IPS DF 6.9 (cell line): Measurements from ENCODE around the gene FHDC1.

Experiments used
- DNase-seq: peaks from one replicate; pipeline ENCODE4 v3.0.0-alpha.2; 2013; ENCODE audit warnings: low read depth, low spot score
- H3K27ac ChIP-seq: one replicate; pipeline ENCODE4 v1.5.1; 2013; ENCODE audit warnings: low read length, control low read depth
- H3K27me3 ChIP-seq: 2 replicates; pipeline ENCODE4 v1.6.1; 2013; ENCODE audit warnings: mild to moderate bottlenecking, low read length; ENCODE audit not compliant: control insufficient read depth, insufficient read depth
- H3K36me3 ChIP-seq: 2 replicates; pipeline ENCODE4 v1.6.1; 2013; ENCODE audit warnings: low read length; ENCODE audit not compliant: control insufficient read depth, insufficient read depth
- H3K4me1 ChIP-seq: 2 replicates; pipeline ENCODE4 v1.6.1; 2013; ENCODE audit warnings: low read length; ENCODE audit not compliant: control insufficient read depth, insufficient read depth
- H3K4me3 ChIP-seq: 2 replicates; pipeline ENCODE4 v1.5.1; 2013; ENCODE audit warnings: mild to moderate bottlenecking, low read length
- H3K9me3 ChIP-seq: 2 replicates; pipeline ENCODE4 v1.6.1; 2013; ENCODE audit warnings: low read length, inconsistent platforms; ENCODE audit not compliant: control insufficient read depth, insufficient read depth
- WGBS: extraction: QIAGEN DNeasy Blood & Tissue Kit; methylation state at CpG from one replicate; pipeline ENCODE4 v1.1.7; 2013; ENCODE audit warnings: mixed read lengths, missing lambda C conversion rate; ENCODE audit not compliant: insufficient read length, insufficient coverage; 5-methylcytosine and 5-hydroxymethylcytosine counted together

Gene FHDC1

DNA sequence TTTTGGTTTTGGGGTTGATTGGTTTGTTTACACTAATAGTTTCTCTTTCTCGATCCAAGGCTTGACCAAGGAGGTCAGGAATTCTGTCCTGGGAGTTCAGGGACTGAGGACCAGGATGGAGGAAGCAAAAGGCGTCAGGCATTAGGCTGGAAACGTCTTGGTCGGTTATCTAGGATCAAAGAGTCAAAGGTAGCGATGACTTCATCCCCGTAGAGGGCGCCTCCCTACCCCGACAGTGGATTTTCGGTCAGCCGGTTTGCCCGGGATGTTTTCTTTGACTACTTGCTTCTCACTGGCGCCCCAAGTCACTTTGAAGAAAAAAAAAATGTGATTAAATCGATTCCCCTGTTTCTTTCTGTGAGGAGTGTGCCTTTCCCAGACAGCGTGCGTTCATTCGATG lies 980 bp upstream of the FHDC1 start:
- Histone ChIP-seq H3K27ac (no peak overlapping the region), H3K9me3 (no peaks in the 10 kb centered on the region), H3K36me3 (no peaks in the 10 kb centered on the region; the same call in 1 of the 2 replicates), H3K27me3 (no peaks in the 10 kb centered on the region), H3K4me3 (peak overlapping the region; percentile 73; the same call in 1 of the 2 replicates), H3K4me1 (peaks cover 14% of the 10 kb centered on the region; the same call in 1 of the 2 replicates)
- no CpG with 5 or more reads among the region's 16 CpGs for WGBS
- DNase-seq: no peak

GRCh38 chr4:152936446-152937335 lies 568 bp downstream of the FHDC1 start:
- Histone ChIP-seq H3K4me3 (peak overlapping the region; percentile 73), H3K27ac (no peak overlapping the region), H3K27me3 (no peaks in the 10 kb centered on the region), H3K36me3 (no peaks in the 10 kb centered on the region; the same call in 1 of the 2 replicates), H3K9me3 (no peaks in the 10 kb centered on the region), H3K4me1 (peaks cover 12% of the 10 kb centered on the region; the same call in 1 of the 2 replicates)
- DNase-seq: no peak
- WGBS: no CpG with 5 or more reads among the region's 93 CpGs

- no peaks in the 10 kb centered on the region for H3K9me3 ChIP-seq
- WGBS: no CpG with 5 or more reads among the region's 91 CpGs
- peaks cover 12% of the 10 kb centered on the region; the same call in 1 of the 2 replicates for H3K4me1 ChIP-seq
- no peak overlapping the region for H3K27ac ChIP-seq
- H3K27me3 ChIP-seq: no peaks in the 10 kb centered on the region
- DNase-seq: no peak
- no peaks in the 10 kb centered on the region; the same call in 1 of the 2 replicates for H3K36me3 ChIP-seq
- H3K4me3 ChIP-seq: peak overlapping the region; percentile 73
Observed at GRCh38 chr4:152937336-152938236, 1.5 kb downstream of the FHDC1 start.

- peaks cover 12% of the 10 kb centered on the region; the same call in 1 of the 2 replicates for H3K4me1 ChIP-seq
- no peaks in the 10 kb centered on the region for H3K9me3 ChIP-seq
- no peak for DNase-seq
- H3K4me3 ChIP-seq: peak overlapping the region; percentile 73
- no CpG with 5 or more reads among the region's 17 CpGs for WGBS
- H3K27ac ChIP-seq: no peak overlapping the region
- H3K36me3 ChIP-seq: peaks cover 5% of the 10 kb centered on the region
- H3K27me3 ChIP-seq: no peaks in the 10 kb centered on the region
Observed at GRCh38 chr4:152938237-152938947, 2.3 kb downstream of the FHDC1 start.

DNA sequence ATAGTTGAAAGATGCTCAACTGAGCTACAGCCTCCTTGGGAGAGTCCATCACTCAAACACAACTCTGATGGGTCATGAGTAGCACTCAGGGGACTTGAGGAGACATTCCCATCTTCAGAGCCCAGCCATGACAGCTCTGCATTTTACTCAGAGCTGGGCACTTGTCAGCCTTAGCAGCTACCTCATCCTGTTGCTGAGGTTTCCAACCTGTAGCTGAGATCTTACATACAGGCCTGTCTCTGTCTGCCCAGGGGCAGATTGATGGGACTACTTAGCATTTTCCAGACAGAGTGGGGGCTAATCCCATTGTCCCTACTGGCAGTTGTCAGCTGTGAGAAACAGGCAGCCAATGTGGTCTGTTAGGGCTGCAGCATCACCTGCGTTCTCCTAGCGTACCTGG lies 3.5 kb downstream of the FHDC1 start:
- Histone ChIP-seq H3K27me3 (no peaks in the 10 kb centered on the region), H3K36me3 (peaks cover 8% of the 10 kb centered on the region), H3K4me1 (peaks cover 11% of the 10 kb centered on the region; the same call in 1 of the 2 replicates), H3K9me3 (no peaks in the 10 kb centered on the region), H3K4me3 (no peak overlapping the region), H3K27ac (no peak overlapping the region)
- WGBS: no CpG with 5 or more reads among the region's 2 CpGs
- DNase-seq: no peak

DNA sequence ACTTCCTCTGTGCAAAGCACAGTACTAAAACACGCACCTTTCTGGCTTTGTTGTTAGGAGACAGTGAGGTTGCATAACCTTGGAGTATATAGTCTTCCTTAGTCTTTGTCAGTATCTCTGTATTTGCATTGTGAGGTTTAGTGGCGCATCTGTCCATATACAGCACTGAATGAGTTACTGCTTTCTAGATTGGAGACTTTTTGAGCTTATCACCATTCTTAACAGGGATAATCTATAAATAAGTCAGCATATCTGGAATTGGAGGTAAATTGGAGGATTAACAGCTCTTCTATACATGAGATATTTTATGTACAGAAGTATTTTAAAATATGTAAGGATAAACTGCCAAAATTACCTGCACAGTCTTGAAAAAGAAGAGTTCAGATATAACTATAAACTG lies 4.3 kb downstream of the FHDC1 start:
- Histone ChIP-seq H3K36me3 (peaks cover 10% of the 10 kb centered on the region), H3K9me3 (no peaks in the 10 kb centered on the region), H3K27me3 (no peaks in the 10 kb centered on the region), H3K27ac (no peak overlapping the region), H3K4me3 (no peak overlapping the region), H3K4me1 (peaks cover 6% of the 10 kb centered on the region; the same call in 1 of the 2 replicates)
- no peak for DNase-seq
- WGBS: no CpG with 5 or more reads among the region's 2 CpGs

DNA sequence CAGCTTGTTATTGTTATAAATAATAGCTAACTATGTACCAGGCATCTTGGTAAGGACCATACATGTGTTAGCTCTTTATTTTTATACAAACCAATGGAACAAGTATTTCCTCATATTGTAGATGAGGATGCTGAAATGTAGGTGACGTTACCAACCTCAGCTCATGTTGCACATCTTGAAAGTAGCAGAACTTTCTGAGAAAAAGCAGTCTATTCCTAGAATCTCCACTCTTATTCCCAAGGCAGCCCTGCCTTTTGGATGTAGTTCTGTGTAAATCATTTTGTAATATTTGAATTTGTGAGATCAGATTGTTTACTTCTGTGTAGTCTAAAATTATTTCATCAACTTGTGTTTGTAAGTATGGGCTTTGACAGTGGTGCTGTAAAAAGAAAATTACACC lies 5.3 kb downstream of the FHDC1 start:
- no peaks in the 10 kb centered on the region for H3K9me3 ChIP-seq
- DNase-seq: no peak
- WGBS: no CpG with 5 or more reads among the region's 1 CpG
- no peak overlapping the region for H3K27ac ChIP-seq
- peaks cover 10% of the 10 kb centered on the region for H3K36me3 ChIP-seq
- no peak overlapping the region for H3K4me3 ChIP-seq
- peaks cover 6% of the 10 kb centered on the region; the same call in 1 of the 2 replicates for H3K4me1 ChIP-seq
- no peaks in the 10 kb centered on the region for H3K27me3 ChIP-seq

DNA sequence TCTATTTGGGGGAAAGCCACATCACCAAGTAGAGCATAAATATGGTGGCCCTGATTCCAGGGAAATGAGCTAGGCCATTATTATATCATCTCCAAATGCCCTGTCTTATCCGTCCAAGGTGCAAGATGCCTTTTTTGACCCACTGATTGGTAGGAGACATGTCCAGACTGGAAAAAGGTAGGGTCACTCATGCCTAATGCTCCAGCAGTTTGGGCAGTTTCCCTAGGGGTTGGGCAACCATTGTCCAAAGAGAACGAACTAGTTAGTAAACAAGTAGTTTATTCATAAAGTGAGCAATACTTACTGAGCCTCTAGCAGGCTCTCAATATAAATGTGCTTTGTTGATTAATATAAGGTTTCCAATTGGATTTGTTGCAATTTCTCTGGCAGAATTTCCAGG lies 6.2 kb downstream of the FHDC1 start:
- no peak for DNase-seq
- WGBS: no CpG with 5 or more reads among the region's 2 CpGs

DNA sequence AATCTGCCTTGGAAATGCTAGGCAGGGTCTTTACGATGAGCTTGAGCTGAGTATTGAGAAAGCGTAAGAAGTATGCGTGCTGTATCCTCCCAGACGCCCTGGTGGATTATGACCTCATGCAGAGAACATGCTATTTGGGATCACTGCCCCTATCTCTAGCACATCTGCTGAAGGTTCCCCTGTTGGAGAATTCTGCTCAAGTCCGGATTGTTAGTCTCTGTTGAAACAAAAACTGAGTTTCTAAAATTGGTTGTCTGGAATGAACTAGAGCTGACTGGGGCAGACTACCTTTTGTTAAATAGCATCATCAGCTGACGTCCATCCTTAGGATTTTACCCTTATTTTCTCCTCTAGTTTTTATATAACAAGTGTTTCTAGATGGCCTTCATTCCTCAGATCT lies 7.5 kb downstream of the FHDC1 start:
- no peaks in the 10 kb centered on the region for H3K9me3 ChIP-seq
- DNase-seq: no peak
- no peak overlapping the region for H3K27ac ChIP-seq
- peaks cover 10% of the 10 kb centered on the region; the same call in 1 of the 2 replicates for H3K36me3 ChIP-seq
- no peaks in the 10 kb centered on the region for H3K27me3 ChIP-seq
- no CpG with 5 or more reads among the region's 6 CpGs for WGBS
- H3K4me1 ChIP-seq: peaks cover 5% of the 10 kb centered on the region; the same call in 1 of the 2 replicates
- no peak overlapping the region for H3K4me3 ChIP-seq

More for the DNA sequence above, 6.2 kb downstream of the FHDC1 start:
- no peak overlapping the region for H3K27ac ChIP-seq
- H3K36me3 ChIP-seq: peaks cover 10% of the 10 kb centered on the region
- no peak overlapping the region for H3K4me3 ChIP-seq
- peaks cover 6% of the 10 kb centered on the region; the same call in 1 of the 2 replicates for H3K4me1 ChIP-seq
- no peaks in the 10 kb centered on the region for H3K9me3 ChIP-seq
- no peaks in the 10 kb centered on the region for H3K27me3 ChIP-seq
